ENCODE data around the gene ITPR2. TPM values are rescaled to one million over a fixed set of nuclear protein-coding genes. Genes with fewer than 3 reads are reported as not detected.

ITPR2 gene
- total RNA-seq, 1 donor from 2014 or later, result 14.6 TPM

- no peaks in the 10 kb centered on the region for H3K27me3 ChIP-seq (ENCODE audit: control insufficient read depth in 3 of 3, insufficient read depth in 3 of 3, low read length in 3 of 3)
- H3K27ac ChIP-seq (ENCODE audit: low read depth, low read length), result no peak overlapping the region
- H3K4me1 ChIP-seq (ENCODE audit: control insufficient read depth in 3 of 3, insufficient read depth in 3 of 3, low read length in 3 of 3), result no peaks in the 10 kb centered on the region
- H3K9ac ChIP-seq (ENCODE audit: low read depth in 1 of 3, low read length in 3 of 3), result no peak overlapping the region
- no peaks in the 10 kb centered on the region for H3K9me3 ChIP-seq (ENCODE audit: control insufficient read depth in 3 of 3, low read length in 3 of 3)
- peaks cover 3 to 10% (median 7%) of the 10 kb centered on the region in 3 donors for H3K36me3 ChIP-seq (ENCODE audit: control insufficient read depth in 3 of 3, insufficient read depth in 3 of 3, low read length in 3 of 3)
- H3K4me3 ChIP-seq (ENCODE audit: low read length in 3 of 3), result no peak overlapping the region
These were observed 426.2 kb downstream of the ITPR2 start for GRCh38 chr12:26406813-26407212.

GRCh38 chr12:26406391-26406790 is 426.6 kb downstream of the ITPR2 start:
- H3K27ac ChIP-seq (ENCODE audit: low read depth, low read length), result no peak overlapping the region
- H3K36me3 ChIP-seq (ENCODE audit: control insufficient read depth in 3 of 3, insufficient read depth in 3 of 3, low read length in 3 of 3), result peaks cover 3 to 10% (median 7%) of the 10 kb centered on the region in 3 donors
- H3K9me3 ChIP-seq (ENCODE audit: control insufficient read depth in 3 of 3, low read length in 3 of 3), result no peaks in the 10 kb centered on the region
- H3K4me1 ChIP-seq (ENCODE audit: control insufficient read depth in 3 of 3, insufficient read depth in 3 of 3, low read length in 3 of 3), result no peaks in the 10 kb centered on the region
- H3K27me3 ChIP-seq (ENCODE audit: control insufficient read depth in 3 of 3, insufficient read depth in 3 of 3, low read length in 3 of 3), result no peaks in the 10 kb centered on the region
- H3K9ac ChIP-seq (ENCODE audit: low read depth in 1 of 3, low read length in 3 of 3), result no peak overlapping the region
- H3K4me3 ChIP-seq (ENCODE audit: low read length in 3 of 3), result no peak overlapping the region

- Histone ChIP-seq H3K4me1 (ENCODE audit: control insufficient read depth in 3 of 3, insufficient read depth in 3 of 3, low read length in 3 of 3) (no peaks in the 10 kb centered on the region), H3K27ac (ENCODE audit: low read depth, low read length) (no peak overlapping the region), H3K9ac (ENCODE audit: low read depth in 1 of 3, low read length in 3 of 3) (no peak overlapping the region), H3K9me3 (ENCODE audit: control insufficient read depth in 3 of 3, low read length in 3 of 3) (no peaks in the 10 kb centered on the region), H3K27me3 (ENCODE audit: control insufficient read depth in 3 of 3, insufficient read depth in 3 of 3, low read length in 3 of 3) (no peaks in the 10 kb centered on the region), H3K4me3 (ENCODE audit: low read length in 3 of 3) (no peak overlapping the region), H3K36me3 (ENCODE audit: control insufficient read depth in 3 of 3, insufficient read depth in 3 of 3, low read length in 3 of 3) (peaks cover 0 to 3% (median 0%) of the 10 kb centered on the region in 3 donors)
These were observed 429.4 kb downstream of the ITPR2 start for GRCh38 chr12:26403601-26404000.

GRCh38 chr12:26402648-26403047 is 430.3 kb downstream of the ITPR2 start:
- H3K4me3 ChIP-seq (ENCODE audit: low read length in 3 of 3), result no peak overlapping the region
- no peak overlapping the region for H3K27ac ChIP-seq (ENCODE audit: low read depth, low read length)
- no peak overlapping the region for H3K9ac ChIP-seq (ENCODE audit: low read depth in 1 of 3, low read length in 3 of 3)
- H3K27me3 ChIP-seq (ENCODE audit: control insufficient read depth in 3 of 3, insufficient read depth in 3 of 3, low read length in 3 of 3), result no peaks in the 10 kb centered on the region
- no peaks in the 10 kb centered on the region for H3K9me3 ChIP-seq (ENCODE audit: control insufficient read depth in 3 of 3, low read length in 3 of 3)
- H3K36me3 ChIP-seq (ENCODE audit: control insufficient read depth in 3 of 3, insufficient read depth in 3 of 3, low read length in 3 of 3), result peaks cover 0 to 1% (median 0%) of the 10 kb centered on the region in 3 donors
- no peaks in the 10 kb centered on the region for H3K4me1 ChIP-seq (ENCODE audit: control insufficient read depth in 3 of 3, insufficient read depth in 3 of 3, low read length in 3 of 3)

- no peaks in the 10 kb centered on the region for H3K27me3 ChIP-seq (ENCODE audit: control insufficient read depth in 3 of 3, insufficient read depth in 3 of 3, low read length in 3 of 3)
- no peak overlapping the region for H3K9ac ChIP-seq (ENCODE audit: low read depth in 1 of 3, low read length in 3 of 3)
- peaks cover 0 to 2% (median 0%) of the 10 kb centered on the region in 3 donors for H3K36me3 ChIP-seq (ENCODE audit: control insufficient read depth in 3 of 3, insufficient read depth in 3 of 3, low read length in 3 of 3)
- H3K4me3 ChIP-seq (ENCODE audit: low read length in 3 of 3), result no peak overlapping the region
- no peaks in the 10 kb centered on the region for H3K9me3 ChIP-seq (ENCODE audit: control insufficient read depth in 3 of 3, low read length in 3 of 3)
- H3K27ac ChIP-seq (ENCODE audit: low read depth, low read length), result no peak overlapping the region
- H3K4me1 ChIP-seq (ENCODE audit: control insufficient read depth in 3 of 3, insufficient read depth in 3 of 3, low read length in 3 of 3), result no peaks in the 10 kb centered on the region
These were observed 431.1 kb downstream of the ITPR2 start for GRCh38 chr12:26401874-26402273.

- Histone ChIP-seq H3K9me3 (ENCODE audit: control insufficient read depth in 3 of 3, low read length in 3 of 3) (no peaks in the 10 kb centered on the region), H3K27ac (ENCODE audit: low read depth, low read length) (no peak overlapping the region), H3K9ac (ENCODE audit: low read depth in 1 of 3, low read length in 3 of 3) (no peak overlapping the region), H3K36me3 (ENCODE audit: control insufficient read depth in 3 of 3, insufficient read depth in 3 of 3, low read length in 3 of 3) (peaks cover 0 to 2% (median under 1%) of the 10 kb centered on the region in 3 donors), H3K27me3 (ENCODE audit: control insufficient read depth in 3 of 3, insufficient read depth in 3 of 3, low read length in 3 of 3) (no peaks in the 10 kb centered on the region), H3K4me3 (ENCODE audit: low read length in 3 of 3) (no peak overlapping the region), H3K4me1 (ENCODE audit: control insufficient read depth in 3 of 3, insufficient read depth in 3 of 3, low read length in 3 of 3) (no peaks in the 10 kb centered on the region)
These were observed 432.4 kb downstream of the ITPR2 start for GRCh38 chr12:26400627-26401026.

GRCh38 chr12:26399381-26399780 is 433.6 kb downstream of the ITPR2 start:
- Histone ChIP-seq H3K9ac (ENCODE audit: low read depth in 1 of 3, low read length in 3 of 3) (no peak overlapping the region), H3K4me1 (ENCODE audit: control insufficient read depth in 3 of 3, insufficient read depth in 3 of 3, low read length in 3 of 3) (no peaks in the 10 kb centered on the region), H3K27me3 (ENCODE audit: control insufficient read depth in 3 of 3, insufficient read depth in 3 of 3, low read length in 3 of 3) (no peaks in the 10 kb centered on the region), H3K36me3 (ENCODE audit: control insufficient read depth in 3 of 3, insufficient read depth in 3 of 3, low read length in 3 of 3) (peaks cover 0 to 5% (median 2%) of the 10 kb centered on the region in 3 donors), H3K9me3 (ENCODE audit: control insufficient read depth in 3 of 3, low read length in 3 of 3) (no peaks in the 10 kb centered on the region), H3K4me3 (ENCODE audit: low read length in 3 of 3) (no peak overlapping the region), H3K27ac (ENCODE audit: low read depth, low read length) (no peak overlapping the region)

- peaks cover 0 to 11% (median 2%) of the 10 kb centered on the region in 3 donors for H3K36me3 ChIP-seq (ENCODE audit: control insufficient read depth in 3 of 3, insufficient read depth in 3 of 3, low read length in 3 of 3)
- H3K9me3 ChIP-seq (ENCODE audit: control insufficient read depth in 3 of 3, low read length in 3 of 3), result no peaks in the 10 kb centered on the region
- no peak overlapping the region for H3K9ac ChIP-seq (ENCODE audit: low read depth in 1 of 3, low read length in 3 of 3)
- H3K4me3 ChIP-seq (ENCODE audit: low read length in 3 of 3), result no peak overlapping the region
- no peaks in the 10 kb centered on the region for H3K27me3 ChIP-seq (ENCODE audit: control insufficient read depth in 3 of 3, insufficient read depth in 3 of 3, low read length in 3 of 3)
- H3K4me1 ChIP-seq (ENCODE audit: control insufficient read depth in 3 of 3, insufficient read depth in 3 of 3, low read length in 3 of 3), result no peaks in the 10 kb centered on the region
- no peak overlapping the region for H3K27ac ChIP-seq (ENCODE audit: low read depth, low read length)
These were observed 436.6 kb downstream of the ITPR2 start for GRCh38 chr12:26396402-26396801.

GRCh38 chr12:26389343-26389742 is 443.7 kb downstream of the ITPR2 start:
- Histone ChIP-seq H3K4me3 (ENCODE audit: low read length in 3 of 3) (no peak overlapping the region), H3K27me3 (ENCODE audit: control insufficient read depth in 3 of 3, insufficient read depth in 3 of 3, low read length in 3 of 3) (no peaks in the 10 kb centered on the region), H3K9ac (ENCODE audit: low read depth in 1 of 3, low read length in 3 of 3) (no peak overlapping the region), H3K4me1 (ENCODE audit: control insufficient read depth in 3 of 3, insufficient read depth in 3 of 3, low read length in 3 of 3) (no peaks in the 10 kb centered on the region), H3K27ac (ENCODE audit: low read depth, low read length) (no peak overlapping the region), H3K36me3 (ENCODE audit: control insufficient read depth in 3 of 3, insufficient read depth in 3 of 3, low read length in 3 of 3) (peaks cover 0 to 9% (median 0%) of the 10 kb centered on the region in 3 donors), H3K9me3 (ENCODE audit: control insufficient read depth in 3 of 3, low read length in 3 of 3) (no peaks in the 10 kb centered on the region)

- Histone ChIP-seq H3K27me3 (ENCODE audit: control insufficient read depth in 3 of 3, insufficient read depth in 3 of 3, low read length in 3 of 3) (no peaks in the 10 kb centered on the region), H3K36me3 (ENCODE audit: control insufficient read depth in 3 of 3, insufficient read depth in 3 of 3, low read length in 3 of 3) (peaks cover 0 to 2% (median 0%) of the 10 kb centered on the region in 3 donors), H3K9me3 (ENCODE audit: control insufficient read depth in 3 of 3, low read length in 3 of 3) (no peaks in the 10 kb centered on the region), H3K9ac (ENCODE audit: low read depth in 1 of 3, low read length in 3 of 3) (no peak overlapping the region), H3K27ac (ENCODE audit: low read depth, low read length) (no peak overlapping the region), H3K4me3 (ENCODE audit: low read length in 3 of 3) (no peak overlapping the region), H3K4me1 (ENCODE audit: control insufficient read depth in 3 of 3, insufficient read depth in 3 of 3, low read length in 3 of 3) (no peaks in the 10 kb centered on the region)
These were observed 448.5 kb downstream of the ITPR2 start for GRCh38 chr12:26384536-26384935.

Measured in skeletal muscle tissue (tissue), 4 donors.